H9 (cell line): ENCODE measurements around the gene PNMT. TPM values are rescaled to one million over a fixed set of nuclear protein-coding genes. Genes with fewer than 3 reads are reported as not detected.

ENCODE experiments used
- DNase-seq: peaks from one replicate; pipeline ENCODE4 v3.0.0-alpha.2; 2017
- H2AFZ ChIP-seq: one replicate; pipeline ENCODE4 v1.6.1; 2013; ENCODE audit warnings: mild to moderate bottlenecking, low read length, control low read depth, moderate library complexity
- H2AK5ac ChIP-seq: 2 replicates; pipeline ENCODE4 v1.6.1; 2013; ENCODE audit warnings: low read length, control low read depth, mixed read lengths; ENCODE audit not compliant: insufficient read length
- H2BK120ac ChIP-seq: one replicate; pipeline ENCODE4 v1.6.1; 2013; ENCODE audit warnings: low read depth, mild to moderate bottlenecking, low read length, control low read depth, inconsistent platforms; ENCODE audit not compliant: poor library complexity, severe bottlenecking
- H2BK12ac ChIP-seq: 2 replicates; pipeline ENCODE4 v1.6.1; 2013; ENCODE audit warnings: low read length, control low read depth, mixed read lengths, low read depth; ENCODE audit not compliant: insufficient read length
- H2BK15ac ChIP-seq: 2 replicates; pipeline ENCODE4 v1.6.1; 2013; ENCODE audit warnings: low read depth, low read length, control low read depth
- H2BK20ac ChIP-seq: one replicate; pipeline ENCODE4 v1.6.1; 2013; ENCODE audit warnings: low read depth, mild to moderate bottlenecking, low read length, control low read depth, inconsistent platforms; ENCODE audit not compliant: poor library complexity, severe bottlenecking
- H2BK5ac ChIP-seq: 2 replicates; pipeline ENCODE4 v1.6.1; 2013; ENCODE audit warnings: low read length, control low read depth, mixed read lengths; ENCODE audit not compliant: insufficient read length
- H3K14ac ChIP-seq: 2 replicates; pipeline ENCODE4 v1.6.1; 2013; ENCODE audit warnings: low read length, control low read depth; ENCODE audit not compliant: insufficient read depth
- H3K18ac ChIP-seq: 2 replicates; pipeline ENCODE4 v1.6.1; 2013; ENCODE audit warnings: low read depth, mild to moderate bottlenecking, mixed read lengths, low read length, control low read depth; ENCODE audit not compliant: insufficient read length
- H3K23ac ChIP-seq: 2 replicates; pipeline ENCODE4 v1.6.1; 2013; ENCODE audit warnings: low read length, control low read depth, mixed read lengths, low read depth; ENCODE audit not compliant: insufficient read length
- H3K23me2 ChIP-seq: 2 replicates; pipeline ENCODE4 v1.6.1; 2013; ENCODE audit warnings: low read depth, mild to moderate bottlenecking, mixed read lengths, low read length, control low read depth; ENCODE audit not compliant: insufficient read length, poor library complexity, severe bottlenecking
- H3K27ac ChIP-seq: 2 replicates; pipeline ENCODE4 v1.5.1; 2013; ENCODE audit warnings: low read length, control low read depth, mixed read lengths, low read depth; ENCODE audit not compliant: insufficient read length
- H3K27me3 ChIP-seq: 2 replicates; pipeline ENCODE4 v1.6.1; 2013; ENCODE audit warnings: low read length, control low read depth, inconsistent platforms; ENCODE audit not compliant: insufficient read depth
- H3K4ac ChIP-seq: 2 replicates; pipeline ENCODE4 v1.6.1; 2013; ENCODE audit warnings: low read depth, mild to moderate bottlenecking, control low read depth, inconsistent platforms, low read length, moderate library complexity
- H3K4me1 ChIP-seq: 2 replicates; pipeline ENCODE4 v1.6.1; 2013; ENCODE audit warnings: low read length, control low read depth, inconsistent platforms; ENCODE audit not compliant: insufficient read depth
- H3K4me2 ChIP-seq: 2 replicates; pipeline ENCODE4 v1.6.1; 2013; ENCODE audit warnings: low read length, control low read depth, mixed read lengths; ENCODE audit not compliant: insufficient read length, insufficient read depth
- H3K56ac ChIP-seq: 2 replicates; pipeline ENCODE4 v1.6.1; 2013; ENCODE audit warnings: low read depth, mild to moderate bottlenecking, mixed read lengths, low read length, control low read depth; ENCODE audit not compliant: insufficient read length
- H3K79me1 ChIP-seq: 2 replicates; pipeline ENCODE4 v1.6.1; 2013; ENCODE audit warnings: low read depth, mild to moderate bottlenecking, moderate library complexity, low read length, control low read depth, inconsistent platforms; ENCODE audit not compliant: insufficient read depth, poor library complexity, severe bottlenecking
- H3K79me2 ChIP-seq: 2 replicates; pipeline ENCODE4 v1.6.1; 2013; ENCODE audit warnings: low read length, control low read depth, inconsistent platforms; ENCODE audit not compliant: insufficient read depth
- H3K9ac ChIP-seq: 2 replicates; pipeline ENCODE4 v1.6.1; 2013; ENCODE audit warnings: low read length, control low read depth, mixed read lengths; ENCODE audit not compliant: insufficient read length; ENCODE audit errors: extremely low read depth
- H3K9me3 ChIP-seq: one replicate; pipeline ENCODE4 v1.6.1; 2013; ENCODE audit warnings: low read depth, low read length, inconsistent platforms; ENCODE audit not compliant: control insufficient read depth
- H3T11ph ChIP-seq: one replicate; pipeline ENCODE4 v1.6.1; 2013; ENCODE audit warnings: mild to moderate bottlenecking, low read length, control low read depth, inconsistent platforms
- H4K20me1 ChIP-seq: one replicate; pipeline ENCODE4 v1.6.1; 2013; ENCODE audit not compliant: control insufficient read depth, insufficient read length, insufficient read depth
- H4K5ac ChIP-seq: 2 replicates; pipeline ENCODE4 v1.6.1; 2013; ENCODE audit warnings: low read depth, mild to moderate bottlenecking, mixed read lengths, low read length, control low read depth; ENCODE audit not compliant: insufficient read length
- H4K8ac ChIP-seq: replicated peaks from 2 replicates; pipeline ENCODE4 v1.6.1; 2013; ENCODE audit warnings: low read length, control low read depth, mixed read lengths, low read depth; ENCODE audit not compliant: insufficient read length
- H4K91ac ChIP-seq: 2 replicates; pipeline ENCODE4 v1.6.1; 2013; ENCODE audit warnings: low read depth, mild to moderate bottlenecking, moderate library complexity, mixed read lengths, low read length, control low read depth; ENCODE audit not compliant: insufficient read length
- H3K27ac Mint-ChIP-seq, 3 experiments: 2 replicates in 2 of 3; 3 replicates in 1 of 3; pipeline ENCODE4 v1.8.0; 2020 to 2021; ENCODE audit warnings: mixed read lengths in 3 of 3, mild to moderate bottlenecking in 1 of 3, moderate library complexity in 1 of 3
- H3K27me3 Mint-ChIP-seq: 2 replicates; pipeline ENCODE4 v1.8.0; 2021; ENCODE audit warnings: low read depth, mild to moderate bottlenecking, moderate library complexity, mixed read lengths
- H3K36me3 Mint-ChIP-seq, 3 experiments: 2 replicates in 2 of 3; 3 replicates in 1 of 3; pipeline ENCODE4 v1.8.0; 2020 to 2021; ENCODE audit warnings: low read depth in 3 of 3, mixed read lengths in 3 of 3; ENCODE audit not compliant: insufficient read depth in 1 of 3
- H3K4me1 Mint-ChIP-seq, 2 experiments: 2 replicates each; pipeline ENCODE4 v1.8.0; 2020; ENCODE audit warnings: mixed read lengths in 2 of 2
- H3K4me3 Mint-ChIP-seq, 2 experiments: 2 replicates in 1 of 2; 3 replicates in 1 of 2; pipeline ENCODE4 v1.8.0; 2020 to 2021; ENCODE audit warnings: mild to moderate bottlenecking in 2 of 2, mixed read lengths in 2 of 2, moderate library complexity in 1 of 2
- H3K9me3 Mint-ChIP-seq, 2 experiments: 2 replicates in 1 of 2; 3 replicates in 1 of 2; pipeline ENCODE4 v1.8.0; 2020; ENCODE audit warnings: mild to moderate bottlenecking in 2 of 2, mixed read lengths in 2 of 2, moderate library complexity in 1 of 2
- CTCF ChIP-seq: fragments of 200-600 bp; sonication (generic); conservative IDR thresholded peaks from 3 replicates; pipeline ENCODE4 v1.8.0; 2021; ENCODE audit warnings: antibody characterized with exemption, mild to moderate bottlenecking
- WGBS: extraction: QIAGEN DNeasy Blood & Tissue Kit; methylation state at CpG from one replicate; pipeline ENCODE4 v1.1.7; 2013; ENCODE audit warnings: missing lambda C conversion rate, low lambda C conversion rate, mixed read lengths; ENCODE audit not compliant: insufficient read length; ENCODE audit errors: extremely low coverage; 5-methylcytosine and 5-hydroxymethylcytosine counted together
- total RNA-seq: library from RNA; stranded (reverse); gene quantifications from 2 replicates; pipeline ENCODE4 v1.2.1, GENCODE V29; 2021

PNMT gene
- total RNA-seq, 1 experiment from 2014 or later: 2.1 TPM

GRCh38 chr17:39628655-39629493 is 39.4 kb upstream of the PNMT start:
- H2BK20ac ChIP-seq: no peak overlapping the region
- peaks cover 13% of the 10 kb centered on the region; the same call in 1 of the 2 replicates for H3K27me3 ChIP-seq
- H3K27me3 Mint-ChIP-seq: peaks cover 44% of the 10 kb centered on the region
- no peak overlapping the region for H4K91ac ChIP-seq
- H3K4ac ChIP-seq: no peak overlapping the region
- WGBS: no CpG with 5 or more reads among the region's 10 CpGs
- H3K4me2 ChIP-seq: no peak overlapping the region
- no peak overlapping the region for H3K18ac ChIP-seq
- no peaks in the 10 kb centered on the region; a peak in 1 of 7 replicates for H3K36me3 Mint-ChIP-seq
- H4K20me1 ChIP-seq: no peaks in the 10 kb centered on the region
- H3K79me1 ChIP-seq: no peaks in the 10 kb centered on the region
- H3K27ac ChIP-seq: no peak overlapping the region
- H3K23me2 ChIP-seq: peaks cover 13% of the 10 kb centered on the region
- no peak for DNase-seq
- no peak overlapping the region for H3T11ph ChIP-seq
- peak overlapping the region; percentile 1 to 96 for H3K4me3 Mint-ChIP-seq
- no peak overlapping the region for H3K27ac Mint-ChIP-seq
- no peak overlapping the region for H2AK5ac ChIP-seq
- H3K14ac ChIP-seq: no peak overlapping the region
- no peak overlapping the region for H2AFZ ChIP-seq
- no peak overlapping the region for H4K8ac ChIP-seq
- no peak overlapping the region for H2BK15ac ChIP-seq
- H4K5ac ChIP-seq: no peak overlapping the region
- no peaks in the 10 kb centered on the region; a peak in 1 of 5 replicates for H3K9me3 Mint-ChIP-seq
- H3K23ac ChIP-seq: no peak overlapping the region
- H3K9me3 ChIP-seq: no peaks in the 10 kb centered on the region
- H2BK12ac ChIP-seq: no peak overlapping the region
- no peak overlapping the region for H2BK120ac ChIP-seq
- no peaks in the 10 kb centered on the region for H3K79me2 ChIP-seq
- no peak overlapping the region for H2BK5ac ChIP-seq
- no peak overlapping the region for H3K56ac ChIP-seq
- peaks cover 64 to 81% of the 10 kb centered on the region in 2 experiments for H3K4me1 Mint-ChIP-seq
- H3K4me1 ChIP-seq: peaks cover 21% of the 10 kb centered on the region; the same call in 1 of the 2 replicates
- no peak for TF ChIP-seq CTCF
- H3K9ac ChIP-seq: no peak overlapping the region
